Measurements from ENCODE around the gene MIER1. TPM values are rescaled to one million over a fixed set of nuclear protein-coding genes. Genes with fewer than 3 reads are reported as not detected.

MIER1 gene
- total RNA-seq, 1 donor from 2014 or later: 40.1 TPM

- no peak for DNase-seq (ENCODE audit: low spot score)
- no peak for TF ChIP-seq CTCF (IDR thresholded peaks at IDR 0.05)
- H3K4me3 Mint-ChIP-seq (ENCODE audit: unreplicated experiment): peak overlapping the region; percentile 9
- H3K27ac Mint-ChIP-seq (ENCODE audit: unreplicated experiment): peak overlapping the region; percentile 94
- H3K9me3 Mint-ChIP-seq (ENCODE audit: low read depth): no peaks in the 10 kb centered on the region
- peaks cover 29% of the 10 kb centered on the region for H3K36me3 Mint-ChIP-seq (ENCODE audit: low read depth)
- no peaks in the 10 kb centered on the region for H3K27me3 Mint-ChIP-seq (ENCODE audit: low read depth)
- peaks cover 63% of the 10 kb centered on the region for H3K4me1 Mint-ChIP-seq (ENCODE audit: low read depth)
Measured at GRCh38 chr1:66944330-66945274, 19.8 kb downstream of the MIER1 start.

GRCh38 chr1:66945316-66945715 is 20.5 kb downstream of the MIER1 start:
- no peak for TF ChIP-seq CTCF (IDR thresholded peaks at IDR 0.05)
- Mint-ChIP-seq H3K27me3 (ENCODE audit: low read depth) (no peaks in the 10 kb centered on the region), H3K36me3 (ENCODE audit: low read depth) (peaks cover 29% of the 10 kb centered on the region), H3K9me3 (ENCODE audit: low read depth) (no peaks in the 10 kb centered on the region), H3K4me3 (ENCODE audit: unreplicated experiment) (no peak overlapping the region), H3K4me1 (ENCODE audit: low read depth) (peaks cover 56% of the 10 kb centered on the region), H3K27ac (ENCODE audit: unreplicated experiment) (peak overlapping the region; percentile 86)
- DNase-seq (ENCODE audit: low spot score): no peak

- peaks cover 60% of the 10 kb centered on the region for H3K4me1 Mint-ChIP-seq (ENCODE audit: low read depth)
- H3K4me3 Mint-ChIP-seq (ENCODE audit: unreplicated experiment): no peak overlapping the region
- DNase-seq (ENCODE audit: low spot score): no peak
- no peak for TF ChIP-seq CTCF (IDR thresholded peaks at IDR 0.05)
- no peaks in the 10 kb centered on the region for H3K9me3 Mint-ChIP-seq (ENCODE audit: low read depth)
- peaks cover 28% of the 10 kb centered on the region for H3K36me3 Mint-ChIP-seq (ENCODE audit: low read depth)
- no peaks in the 10 kb centered on the region for H3K27me3 Mint-ChIP-seq (ENCODE audit: low read depth)
- H3K27ac Mint-ChIP-seq (ENCODE audit: unreplicated experiment): peak overlapping the region; percentile 60
Measured at GRCh38 chr1:66947267-66947666, 22.5 kb downstream of the MIER1 start.

- no peaks in the 10 kb centered on the region for H3K9me3 Mint-ChIP-seq (ENCODE audit: low read depth)
- no peak overlapping the region for H3K4me3 Mint-ChIP-seq (ENCODE audit: unreplicated experiment)
- no peaks in the 10 kb centered on the region for H3K27me3 Mint-ChIP-seq (ENCODE audit: low read depth)
- no peak for DNase-seq (ENCODE audit: low spot score)
- H3K36me3 Mint-ChIP-seq (ENCODE audit: low read depth): peaks cover 33% of the 10 kb centered on the region
- peak overlapping the region; percentile 93 for H3K27ac Mint-ChIP-seq (ENCODE audit: unreplicated experiment)
- TF ChIP-seq CTCF (IDR thresholded peaks at IDR 0.05): no peak
- peaks cover 51% of the 10 kb centered on the region for H3K4me1 Mint-ChIP-seq (ENCODE audit: low read depth)
Measured at GRCh38 chr1:66951513-66951912, 26.7 kb downstream of the MIER1 start.

GRCh38 chr1:66954208-66954607 is 29.4 kb downstream of the MIER1 start:
- Mint-ChIP-seq H3K4me1 (ENCODE audit: low read depth) (peaks cover 45% of the 10 kb centered on the region), H3K4me3 (ENCODE audit: unreplicated experiment) (no peak overlapping the region), H3K9me3 (ENCODE audit: low read depth) (no peaks in the 10 kb centered on the region), H3K36me3 (ENCODE audit: low read depth) (peaks cover 20% of the 10 kb centered on the region), H3K27me3 (ENCODE audit: low read depth) (no peaks in the 10 kb centered on the region), H3K27ac (ENCODE audit: unreplicated experiment) (peak overlapping the region; percentile 45)
- no peak for TF ChIP-seq CTCF (IDR thresholded peaks at IDR 0.05)
- DNase-seq (ENCODE audit: low spot score): no peak
